HFF-Myc (cell line): Measurements from ENCODE around the gene DLG4.

ENCODE experiments used
- DNase-seq: peaks from one replicate; pipeline ENCODE4 v3.0.0-alpha.2; 2011; ENCODE audit warnings: low read depth; ENCODE audit errors: extremely low read depth
- H3K4me3 ChIP-seq: replicated peaks from 2 replicates; pipeline ENCODE4 v1.5.1; 2011; ENCODE audit warnings: low read depth, mild to moderate bottlenecking, control low read depth, low read length
- TF ChIP-seq, protein P1 (sequence below): IDR thresholded peaks from 2 replicates; pipeline ENCODE4 v1.5.1; 2012; ENCODE audit warnings: mild to moderate bottlenecking, low read depth, low read length, control low read depth; ENCODE audit errors: missing control alignments

DLG4 gene

DNA sequence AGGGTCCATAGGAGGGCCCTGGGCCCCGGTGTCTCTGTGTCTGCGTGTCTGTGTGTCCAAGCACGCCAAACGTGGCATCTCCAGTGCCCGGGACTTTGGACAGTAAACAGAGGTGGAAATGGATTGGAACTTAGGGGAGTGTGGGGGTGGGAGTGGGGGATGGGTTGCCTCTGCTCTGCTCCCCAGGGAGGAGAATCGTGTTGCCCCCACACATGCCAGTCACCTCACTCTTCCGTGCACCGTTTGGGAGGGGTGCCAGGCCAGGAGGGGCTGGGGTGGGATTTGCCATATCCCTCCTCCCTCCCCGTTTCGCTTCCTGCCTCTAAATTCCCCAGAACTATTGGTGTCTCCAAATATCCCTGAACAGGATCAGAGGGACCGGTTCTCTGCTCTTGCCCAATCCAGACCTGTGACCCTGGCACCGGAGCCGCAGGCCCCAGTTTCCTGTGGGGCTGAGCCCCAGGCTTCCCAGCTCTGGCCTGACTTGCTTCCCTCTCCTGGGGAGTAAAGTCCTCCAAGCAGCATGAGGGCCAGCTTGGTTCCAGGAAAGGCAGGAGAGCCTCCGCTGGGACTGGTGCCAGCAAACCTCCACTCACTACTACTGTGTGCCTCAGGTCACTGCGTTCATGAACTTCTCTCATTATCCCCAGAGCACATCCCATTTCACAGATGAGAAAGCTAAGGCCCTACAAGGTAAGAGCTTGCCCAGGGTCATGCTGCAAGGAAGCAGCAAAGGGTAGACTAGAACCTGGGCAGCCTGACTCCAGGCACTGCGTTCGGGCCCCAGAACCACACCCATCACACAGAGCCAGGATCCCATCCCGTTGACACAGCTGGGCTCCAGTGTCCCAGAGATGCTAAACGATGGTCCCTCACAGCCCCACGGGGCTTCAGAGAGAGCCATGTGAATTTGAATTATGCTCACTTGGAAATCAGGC is 40.0 kb downstream of the DLG4 start, which contains the start of gene ASGR1:
TSS of gene ASGR1 (minus strand) at position 54 of the 938 bp plus-strand sequence. CDS start 807 bp downstream, outside the sequence.
- TF ChIP-seq, protein P1, sequence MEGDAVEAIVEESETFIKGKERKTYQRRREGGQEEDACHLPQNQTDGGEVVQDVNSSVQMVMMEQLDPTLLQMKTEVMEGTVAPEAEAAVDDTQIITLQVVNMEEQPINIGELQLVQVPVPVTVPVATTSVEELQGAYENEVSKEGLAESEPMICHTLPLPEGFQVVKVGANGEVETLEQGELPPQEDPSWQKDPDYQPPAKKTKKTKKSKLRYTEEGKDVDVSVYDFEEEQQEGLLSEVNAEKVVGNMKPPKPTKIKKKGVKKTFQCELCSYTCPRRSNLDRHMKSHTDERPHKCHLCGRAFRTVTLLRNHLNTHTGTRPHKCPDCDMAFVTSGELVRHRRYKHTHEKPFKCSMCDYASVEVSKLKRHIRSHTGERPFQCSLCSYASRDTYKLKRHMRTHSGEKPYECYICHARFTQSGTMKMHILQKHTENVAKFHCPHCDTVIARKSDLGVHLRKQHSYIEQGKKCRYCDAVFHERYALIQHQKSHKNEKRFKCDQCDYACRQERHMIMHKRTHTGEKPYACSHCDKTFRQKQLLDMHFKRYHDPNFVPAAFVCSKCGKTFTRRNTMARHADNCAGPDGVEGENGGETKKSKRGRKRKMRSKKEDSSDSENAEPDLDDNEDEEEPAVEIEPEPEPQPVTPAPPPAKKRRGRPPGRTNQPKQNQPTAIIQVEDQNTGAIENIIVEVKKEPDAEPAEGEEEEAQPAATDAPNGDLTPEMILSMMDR = no peak
- DNase-seq = no peak
- H3K4me3 ChIP-seq = no peak within 1 kb of the TSS

DNA sequence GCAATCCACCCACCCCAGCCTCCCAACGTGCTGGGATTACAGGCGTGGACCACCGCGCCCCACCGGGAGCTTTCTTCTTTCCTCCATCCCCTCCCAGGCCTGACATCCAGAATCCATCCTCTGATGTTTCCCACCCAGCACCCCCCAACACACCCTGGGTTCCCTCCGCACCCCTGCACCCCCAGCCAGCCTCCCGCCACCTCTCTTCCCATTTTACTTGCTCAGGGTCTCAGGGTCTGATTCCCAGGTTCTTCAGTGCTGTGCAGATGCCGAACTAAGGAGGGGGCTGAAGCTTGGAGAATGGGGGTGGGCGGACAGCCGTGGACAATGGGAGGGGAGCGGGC is 40.7 kb downstream of the DLG4 start:
- DNase-seq = no peak
- TF ChIP-seq, protein P1 = no peak

DNA sequence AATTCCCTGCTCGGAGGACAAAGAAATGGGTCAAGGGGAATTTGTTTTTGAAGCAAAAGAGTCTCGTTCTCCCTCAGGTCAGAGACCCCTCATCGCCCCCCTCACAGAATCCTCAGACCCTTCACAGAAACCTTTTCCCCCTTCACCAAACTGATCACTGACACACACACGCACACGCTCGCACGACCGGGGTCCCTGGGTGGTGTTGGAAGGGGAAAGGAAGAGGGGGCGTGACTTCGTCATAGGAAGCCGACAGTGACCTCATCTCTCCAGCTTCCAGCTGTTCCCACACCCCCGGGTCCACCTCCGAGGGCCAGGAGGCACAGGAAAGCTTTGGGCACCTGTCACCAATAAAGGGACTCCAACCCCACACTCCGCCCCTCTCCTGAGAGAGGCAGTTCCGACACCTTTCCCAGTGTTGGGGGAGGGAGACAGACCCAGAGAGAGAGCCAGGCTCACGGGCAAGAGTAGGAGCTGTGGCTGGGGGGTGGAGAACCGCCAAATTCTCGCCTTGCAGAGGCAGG is 41.6 kb downstream of the DLG4 start:
- peak overlapping the region; percentile 40 for H3K4me3 ChIP-seq
- TF ChIP-seq, protein P1 = no peak
- DNase-seq = no peak

More for the DNA sequence above, 40.7 kb downstream of the DLG4 start:
- no peak overlapping the region for H3K4me3 ChIP-seq

DNA sequence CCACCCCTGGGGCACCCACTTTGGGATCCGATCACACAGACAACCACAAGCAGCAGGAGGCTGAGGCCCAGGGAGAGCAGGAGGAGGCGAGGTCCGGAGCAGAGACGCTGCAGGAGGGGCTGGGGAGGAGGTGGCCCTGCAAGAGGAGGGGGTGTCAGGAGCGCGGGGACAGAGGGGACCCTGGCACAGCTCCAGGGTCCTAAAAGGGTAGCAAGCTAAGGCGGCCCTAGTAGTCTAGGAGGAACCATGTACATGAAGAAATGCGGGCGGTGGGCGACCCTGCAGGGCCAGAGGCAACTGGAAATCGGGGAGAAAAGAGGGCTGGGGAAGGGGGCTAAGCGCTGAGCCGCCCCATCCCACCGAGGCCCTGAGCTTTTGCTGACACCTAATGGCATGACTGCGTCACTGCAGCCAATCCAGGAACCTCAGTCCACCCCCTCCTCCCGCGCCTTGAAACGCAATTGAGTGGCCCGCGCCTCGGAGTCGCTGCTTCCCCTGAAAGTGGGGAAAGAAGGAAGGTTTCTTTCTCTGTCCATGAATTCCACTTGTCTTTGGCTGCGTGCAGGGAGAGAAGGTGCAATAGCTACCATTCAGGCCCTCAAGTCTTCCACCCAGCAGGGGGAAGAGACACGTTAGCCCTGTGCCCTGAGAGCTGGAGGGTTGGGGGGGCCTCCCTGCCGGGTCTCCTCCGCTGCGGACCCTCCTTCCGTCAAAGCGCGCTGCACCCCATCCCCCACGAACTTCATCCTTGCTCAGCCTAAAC is 42.3 kb downstream of the DLG4 start:
- DNase-seq = no peak
- peak overlapping the region; percentile 40 for H3K4me3 ChIP-seq
- TF ChIP-seq, protein P1 = peak; percentile 85

DNA sequence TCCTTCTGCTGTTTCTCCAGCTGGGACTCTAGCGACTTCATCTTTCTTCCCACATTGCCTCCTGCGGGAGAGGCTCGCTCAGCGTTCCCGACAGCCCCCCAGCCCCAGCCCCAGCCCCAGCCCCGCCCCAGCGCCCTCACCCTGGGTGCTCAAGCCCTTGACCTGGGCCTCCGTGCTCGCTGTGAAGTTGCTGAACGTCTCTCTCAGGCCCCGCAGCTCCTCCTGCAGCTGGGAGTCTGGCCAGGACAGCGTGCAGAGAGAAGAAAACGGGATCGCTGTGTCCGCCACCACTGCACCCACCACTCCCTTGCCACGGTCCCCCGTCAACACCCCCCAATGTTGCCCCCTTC is 42.8 kb downstream of the DLG4 start:
- H3K4me3 ChIP-seq = no peak overlapping the region
- no peak for DNase-seq

DNA sequence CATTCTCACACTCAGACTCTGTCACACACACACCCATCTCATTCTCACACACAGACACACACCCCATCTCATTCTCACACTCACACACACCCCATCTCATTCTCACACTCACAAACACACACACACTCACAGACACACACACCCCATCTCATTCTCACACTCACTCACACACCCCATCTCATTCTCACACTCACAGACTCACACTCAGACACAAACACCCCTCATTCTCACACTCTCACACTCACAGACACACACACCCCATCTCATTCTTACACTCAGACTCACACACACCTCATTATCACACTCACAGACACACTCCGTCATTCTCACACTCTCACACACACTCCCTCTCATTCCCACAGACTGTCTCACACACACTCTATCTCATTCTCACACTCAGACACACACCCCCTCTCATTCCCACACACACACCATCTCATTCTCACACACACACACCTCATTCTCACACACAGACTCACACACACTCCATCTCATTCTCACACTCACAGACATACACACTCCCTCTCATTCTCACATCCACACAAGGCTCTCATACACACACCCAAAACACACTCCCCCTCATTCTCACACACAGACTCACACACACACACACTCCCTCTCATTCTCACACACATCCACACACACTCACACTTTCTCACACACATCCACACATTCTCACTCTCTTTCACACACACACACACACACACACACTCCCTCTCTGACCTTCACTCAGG is 43.4 kb downstream of the DLG4 start:
- H3K4me3 ChIP-seq = no peak overlapping the region
- DNase-seq = no peak
- TF ChIP-seq, protein P1 = no peak

More for the DNA sequence above, 42.8 kb downstream of the DLG4 start:
- TF ChIP-seq, protein P1 = no peak
